NCI-H1092 (cell line): ENCODE data around the gene ANKS3.

Source experiments
- DNase-seq: peaks from one replicate; lab custom pipeline; 2025; lab: John Stamatoyannopoulos, UW

The ANKS3 gene

DNA sequence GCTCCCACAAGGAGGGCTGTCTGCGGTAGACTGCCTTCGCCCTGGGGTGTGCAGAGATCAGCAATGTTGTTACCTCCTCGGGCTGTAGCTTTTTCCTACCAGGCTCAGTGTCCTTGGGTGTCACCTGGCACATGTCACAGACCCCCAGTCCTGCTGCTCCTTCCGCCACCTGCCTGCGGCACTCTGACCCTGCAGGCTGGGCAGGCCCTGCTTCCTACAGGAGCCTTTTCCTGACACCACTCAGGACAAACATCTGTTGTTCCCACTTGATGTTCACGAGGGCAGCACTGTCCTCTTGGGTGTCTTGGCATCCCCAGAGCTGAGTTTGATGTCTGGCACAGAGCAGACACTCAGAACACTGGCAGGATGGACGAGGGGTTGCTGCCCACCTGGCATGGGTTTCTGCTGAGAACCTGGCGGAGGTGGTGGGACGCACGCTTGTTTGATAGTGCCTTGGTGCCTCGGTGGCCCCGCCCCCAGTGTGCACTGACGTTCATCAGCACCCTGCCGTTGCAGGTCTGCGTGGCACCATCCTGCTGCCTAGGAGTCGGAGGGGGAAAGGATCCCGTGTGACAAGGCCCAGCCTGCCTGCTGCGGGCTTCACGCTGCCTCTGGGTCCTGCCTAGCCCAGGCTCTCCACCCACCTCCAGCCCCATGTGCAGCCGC, 67.4 kb downstream of the ANKS3 start:
- no peak for DNase-seq

- DNase-seq = no peak
These were observed 69.3 kb downstream of the ANKS3 start for GRCh38 chr16:4664538-4665418.

- peak; percentile 21 for DNase-seq
These were observed 70.2 kb downstream of the ANKS3 start for GRCh38 chr16:4663777-4664465.

DNA sequence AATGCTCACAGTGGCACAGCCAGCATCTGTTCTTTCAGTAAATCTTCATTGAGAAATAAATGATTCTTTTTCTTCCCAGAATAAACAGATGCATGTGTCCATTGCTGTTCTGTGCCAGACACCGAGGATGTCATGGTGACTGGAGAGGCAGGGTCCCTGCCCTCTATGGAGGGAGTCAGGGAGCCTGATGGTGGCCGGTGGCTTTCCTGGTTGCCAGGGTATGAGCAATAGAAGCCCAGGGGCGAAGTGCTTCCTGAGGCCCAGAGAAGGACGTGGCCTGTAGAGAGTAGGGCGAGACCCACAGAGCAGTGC, 70.7 kb downstream of the ANKS3 start:
- DNase-seq = no peak

DNA sequence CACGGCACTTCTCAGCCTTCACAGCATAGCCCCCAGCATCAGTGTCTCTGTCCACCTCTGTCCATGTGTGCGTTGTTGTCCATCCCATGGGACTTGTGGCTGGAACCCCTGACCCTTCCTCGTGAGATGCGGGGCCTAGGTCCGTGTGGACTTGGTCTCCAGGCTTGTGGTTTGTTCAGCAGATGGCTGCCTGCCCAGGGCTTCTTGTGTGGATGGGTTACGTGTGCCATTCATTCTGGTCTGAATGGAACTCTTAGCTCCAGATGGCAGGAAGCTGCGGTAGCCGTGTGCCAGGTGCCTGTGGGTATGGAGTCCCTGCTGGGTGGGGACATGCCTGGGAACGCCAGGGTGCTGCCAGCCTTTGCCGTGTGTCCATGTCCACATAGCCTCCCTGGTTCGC, 72.4 kb downstream of the ANKS3 start:
- DNase-seq = peak; percentile 94

- DNase-seq = peak; percentile 93
These were observed 73.5 kb downstream of the ANKS3 start for GRCh38 chr16:4660454-4661007.

- DNase-seq = no peak
These were observed 74.4 kb downstream of the ANKS3 start for GRCh38 chr16:4659363-4660353.

- DNase-seq = no peak
These were observed 77.1 kb downstream of the ANKS3 start for GRCh38 chr16:4656695-4657686.

DNA sequence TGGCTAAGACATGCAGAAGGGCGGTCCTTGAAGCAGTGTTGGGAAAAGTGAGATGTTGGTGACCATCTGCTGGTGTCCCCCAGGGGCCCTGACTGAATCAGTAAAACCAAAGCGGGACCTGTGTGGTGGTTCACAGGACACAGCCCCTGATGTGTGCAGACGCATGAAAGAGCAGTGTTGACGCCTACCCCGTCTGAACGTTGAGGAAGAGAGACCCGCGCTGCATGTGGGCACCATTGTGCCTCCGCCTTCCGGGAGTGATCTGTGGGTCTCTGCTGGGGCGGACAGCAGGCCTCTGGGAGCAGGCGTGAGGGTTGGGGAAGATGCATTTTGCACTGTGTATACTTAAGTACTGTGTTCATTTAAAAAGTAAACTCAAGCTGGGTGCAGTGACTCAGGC, 77.8 kb downstream of the ANKS3 start:
- no peak for DNase-seq

- DNase-seq = no peak
These were observed 78.3 kb downstream of the ANKS3 start for GRCh38 chr16:4655801-4656200.

DNA sequence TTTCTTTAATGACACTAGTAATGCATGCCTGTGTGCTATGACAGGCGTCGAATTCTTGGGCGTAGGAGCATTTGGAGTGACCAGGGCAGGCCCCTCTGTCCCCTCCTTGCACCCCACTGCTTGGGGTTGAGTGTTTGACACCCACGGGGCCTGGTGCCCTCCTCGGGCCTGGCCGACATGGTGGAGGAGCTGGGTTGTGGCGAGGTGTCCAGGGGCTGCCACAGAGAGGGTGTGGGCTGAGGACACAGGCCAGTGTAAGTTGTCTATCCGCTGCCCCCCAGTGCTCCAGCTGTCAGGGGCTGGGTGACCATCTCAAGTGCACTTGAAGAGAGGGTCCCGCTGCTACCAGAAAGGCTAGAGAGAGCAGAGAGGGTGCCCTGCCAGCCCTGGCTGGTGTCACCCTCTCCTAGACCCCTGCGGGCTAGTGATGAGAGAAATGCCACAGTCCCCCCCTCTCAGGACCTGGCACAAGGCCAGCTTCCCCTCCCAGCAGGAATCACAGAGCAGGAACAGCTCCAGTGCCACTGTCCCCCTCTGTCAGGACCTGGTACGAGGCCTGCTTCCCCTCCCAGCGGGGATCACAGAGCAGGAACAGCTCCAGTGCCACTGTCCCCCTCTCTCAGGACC, 79.0 kb downstream of the ANKS3 start:
- no peak for DNase-seq

- no peak for DNase-seq
These were observed 79.8 kb downstream of the ANKS3 start for GRCh38 chr16:4654011-4654963.

DNA sequence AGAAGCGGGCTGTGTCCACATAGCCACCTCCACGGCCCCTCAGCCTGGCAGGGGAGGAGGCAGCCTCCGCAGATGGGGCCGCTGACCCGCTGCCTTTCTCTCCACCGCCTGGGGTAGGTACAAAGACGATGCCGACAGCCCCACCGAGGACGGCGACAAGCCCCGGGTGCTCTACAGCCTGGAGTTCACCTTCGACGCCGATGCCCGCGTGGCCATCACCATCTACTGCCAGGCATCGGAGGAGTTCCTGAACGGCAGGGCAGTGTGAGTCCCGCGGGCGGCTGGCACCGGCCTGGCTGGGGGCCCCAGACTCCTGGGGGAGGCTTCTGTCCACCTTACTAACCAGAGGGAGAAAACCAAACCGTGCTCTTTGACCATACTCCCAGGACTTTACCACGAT, 81.5 kb downstream of the ANKS3 start:
- no peak for DNase-seq

GRCh38 chr16:4651827-4652226, 82.2 kb downstream of the ANKS3 start:
- DNase-seq = no peak

- peak; percentile 45 for DNase-seq
These were observed 83.5 kb downstream of the ANKS3 start for GRCh38 chr16:4650443-4651074.

DNA sequence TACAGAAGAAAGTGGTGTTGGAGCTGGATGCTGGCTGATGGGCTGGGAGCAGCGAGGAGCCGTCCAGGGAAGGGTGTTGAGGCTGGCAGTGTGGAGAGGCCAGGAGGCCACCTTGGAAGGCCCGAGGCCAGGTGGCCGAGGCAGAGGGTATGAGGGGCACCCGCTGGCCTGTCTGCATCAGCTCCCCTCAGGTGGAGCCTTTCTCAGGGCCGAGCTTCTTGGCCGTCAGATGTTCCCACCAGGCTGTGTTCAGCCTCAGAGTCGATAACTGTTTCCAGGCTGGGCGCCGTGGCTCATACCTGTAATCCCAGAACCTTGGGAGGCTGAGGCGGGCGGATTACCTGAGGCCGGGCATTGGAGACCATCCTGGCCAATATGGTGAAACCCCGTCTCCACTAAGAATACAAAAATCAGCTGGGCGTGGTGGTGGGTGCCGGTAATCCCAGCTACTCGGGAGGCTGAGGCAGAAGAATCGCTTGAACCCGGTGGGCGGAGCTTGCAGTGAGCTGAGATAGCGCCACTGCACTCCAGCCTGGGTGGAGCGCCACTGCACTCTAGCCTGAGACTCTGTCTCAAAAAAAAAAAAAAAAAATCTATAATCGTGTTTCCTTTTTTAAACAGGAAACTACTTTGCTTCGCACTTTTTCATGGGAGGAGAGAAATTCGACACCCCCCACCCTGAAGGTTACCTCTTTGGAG, 84.2 kb downstream of the ANKS3 start:
- DNase-seq = no peak

DNA sequence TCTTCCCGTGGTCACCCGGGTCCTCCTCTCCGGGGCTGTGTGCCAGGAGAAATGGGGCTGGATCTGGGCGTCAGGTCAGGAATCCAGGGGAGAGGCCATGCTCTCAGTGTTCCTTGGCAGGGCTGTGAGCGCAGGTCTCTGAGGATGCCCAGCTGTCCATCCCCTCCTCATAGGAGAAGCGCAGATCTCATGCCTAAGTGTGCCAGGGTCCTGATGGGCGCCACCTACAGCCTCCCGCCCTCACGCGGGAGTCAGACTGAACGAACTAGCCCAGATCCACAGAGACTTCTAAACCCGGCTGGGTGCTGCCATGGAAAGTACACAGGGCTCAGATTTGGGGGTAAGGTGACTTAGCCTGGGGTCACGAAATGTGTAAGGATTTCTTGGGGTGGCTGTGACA, 85.2 kb downstream of the ANKS3 start:
- DNase-seq = no peak

GRCh38 chr16:4647644-4647980, 86.5 kb downstream of the ANKS3 start:
- DNase-seq = no peak
